Activated CD8-positive, alpha-beta memory T cell treated with anti-CD3 and anti-CD28 coated beads, Interleukin-2, amount 10 ng/mL, durations not matched to agents 7 days and 5 days (primary cell): ENCODE data around the gene TNNT3. TPM values are rescaled to one million over a fixed set of nuclear protein-coding genes. Genes with fewer than 3 reads are reported as not detected.
"Not testable (repeated sequence)": the region's sequence is repeated elsewhere in the genome, so short reads cannot be mapped to it uniquely, and the experiment has no call there.

Experiments used
- ATAC-seq: fragments of 150-1000 bp; cut with Tn5 transposase; one replicate; pipeline ENCODE4 v1.10.0; 2021; ENCODE audit warnings: moderate library complexity
- CTCF ChIA-PET: fragments of 350-600 bp; sonication (Branson Sonifier 250); formaldehyde crosslinking; loops from one replicate; lab custom pipeline; 2021; ENCODE audit warnings: antibody characterized with exemption; lab: Charles Lee
- DNase-seq: peaks from one replicate; pipeline ENCODE4 v3.0.0-alpha.2; 2020
- H3K27ac Mint-ChIP-seq: one replicate; pipeline ENCODE4 v1.8.0; 2021; ENCODE audit warnings: mild to moderate bottlenecking, mixed read lengths
- H3K27me3 Mint-ChIP-seq: one replicate; pipeline ENCODE4 v1.8.0; 2021; ENCODE audit warnings: mixed read lengths
- H3K36me3 Mint-ChIP-seq: one replicate; pipeline ENCODE4 v1.8.0; 2021; ENCODE audit warnings: mild to moderate bottlenecking, mixed read lengths
- H3K4me1 Mint-ChIP-seq: one replicate; pipeline ENCODE4 v1.8.0; 2021; ENCODE audit warnings: mixed read lengths
- H3K4me3 Mint-ChIP-seq: one replicate; pipeline ENCODE4 v1.8.0; 2021; ENCODE audit warnings: mild to moderate bottlenecking, moderate library complexity, mixed read lengths
- H3K9me3 Mint-ChIP-seq: one replicate; pipeline ENCODE4 v1.8.0; 2022; ENCODE audit warnings: low read depth, mixed read lengths
- total RNA-seq, 2 experiments: library from RNA; stranded (reverse); gene quantifications; one replicate each; pipeline ENCODE4 v1.2.3, GENCODE V29; 2021

TNNT3 gene
- 1 to 10 TPM; 1.1 to 7.6 TPM for total RNA-seq

DNA sequence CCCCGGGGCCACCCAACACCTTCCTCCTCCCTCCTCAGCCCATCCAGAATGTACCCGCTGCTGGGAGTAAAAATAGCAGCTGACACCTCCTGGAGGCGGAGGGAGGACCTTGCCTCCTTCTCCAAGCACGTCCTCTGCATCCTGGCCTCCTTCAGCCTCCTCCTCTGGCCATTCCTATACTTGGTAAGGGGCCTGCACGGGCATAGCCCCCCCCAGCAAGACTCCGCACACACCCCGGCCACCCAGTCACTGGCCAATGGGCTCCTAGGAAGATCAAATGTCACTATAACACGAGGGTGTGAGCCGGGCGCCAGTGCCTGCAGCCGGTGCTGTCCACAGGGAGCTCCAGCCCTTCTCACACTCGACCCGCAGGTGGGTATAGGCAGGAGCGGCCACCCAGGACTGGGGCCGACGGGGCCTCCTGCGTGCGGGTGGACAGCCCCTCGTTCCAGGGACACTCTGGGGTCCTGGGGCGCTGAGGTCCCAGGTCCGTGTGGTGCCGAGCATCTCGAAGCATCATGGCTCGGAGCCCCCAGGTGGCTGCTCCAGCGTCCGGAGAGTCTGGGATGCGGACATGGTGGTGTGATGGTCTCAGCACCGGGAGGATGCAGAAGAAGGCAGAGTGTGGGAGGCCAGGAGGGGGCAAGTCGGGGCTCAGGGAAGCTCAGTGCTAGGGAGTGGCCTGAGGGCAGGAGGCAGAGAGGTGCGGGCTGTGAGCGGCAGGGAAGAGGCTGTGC, at the start of gene TNNT3:
TNNT3 (plus strand) TSS at position 313 of the 737 bp plus-strand sequence. CDS start 3,172 bp downstream, outside the sequence.
- Mint-ChIP-seq H3K27me3 (no peaks in the 10 kb centered on the region), H3K36me3 (peaks cover 2% of the 10 kb centered on the region), H3K27ac (no peak within 1 kb of the TSS), H3K9me3 (peaks cover 3% of the 10 kb centered on the region), H3K4me3 (no peak within 1 kb of the TSS), H3K4me1 (peaks cover 12% of the 10 kb centered on the region)
- CTCF ChIA-PET: interaction anchor here (0.9 to 4.0 kb wide), 6 partner anchors 29 to 267 kb away, joined by 3 to 23 read pairs (median 7); partner anchors contain the start of genes PRR33 and TNNI2
- DNase-seq: peak; percentile 40
- ATAC-seq: no peak

DNA sequence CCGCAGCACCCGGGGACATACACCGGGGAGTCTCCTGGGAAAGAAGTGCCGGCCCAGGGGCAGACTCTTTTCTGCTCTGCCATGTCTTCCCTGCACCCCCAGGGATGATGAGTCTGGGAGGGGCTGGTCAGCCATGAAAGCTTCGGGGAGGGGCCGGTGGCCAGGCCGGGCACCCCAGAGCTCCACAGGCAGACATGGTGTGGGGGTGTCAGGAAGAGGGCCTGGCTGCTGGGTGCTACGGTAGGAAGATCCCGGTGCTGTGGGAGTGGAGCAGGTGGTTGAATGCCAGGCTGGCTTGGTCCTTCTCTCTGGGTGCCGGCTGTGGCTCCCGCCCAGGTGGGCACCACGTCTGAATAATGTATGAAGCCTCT, 49.2 kb upstream of the TNNT3 start:
- peaks cover 10% of the 10 kb centered on the region for H3K36me3 Mint-ChIP-seq
- no peaks in the 10 kb centered on the region for H3K9me3 Mint-ChIP-seq
- CTCF ChIA-PET: interaction anchor here (0.7 to 3.1 kb wide), 6 partner anchors 12 to 282 kb away, joined by 3 to 23 read pairs (median 4); partner anchors contain the start of gene LSP1
- peak overlapping the region; percentile 19 for H3K27ac Mint-ChIP-seq
- no peak for DNase-seq
- no peak overlapping the region for H3K4me3 Mint-ChIP-seq
- ATAC-seq: no peak
- H3K27me3 Mint-ChIP-seq: no peaks in the 10 kb centered on the region
- peaks cover 46% of the 10 kb centered on the region for H3K4me1 Mint-ChIP-seq

DNA sequence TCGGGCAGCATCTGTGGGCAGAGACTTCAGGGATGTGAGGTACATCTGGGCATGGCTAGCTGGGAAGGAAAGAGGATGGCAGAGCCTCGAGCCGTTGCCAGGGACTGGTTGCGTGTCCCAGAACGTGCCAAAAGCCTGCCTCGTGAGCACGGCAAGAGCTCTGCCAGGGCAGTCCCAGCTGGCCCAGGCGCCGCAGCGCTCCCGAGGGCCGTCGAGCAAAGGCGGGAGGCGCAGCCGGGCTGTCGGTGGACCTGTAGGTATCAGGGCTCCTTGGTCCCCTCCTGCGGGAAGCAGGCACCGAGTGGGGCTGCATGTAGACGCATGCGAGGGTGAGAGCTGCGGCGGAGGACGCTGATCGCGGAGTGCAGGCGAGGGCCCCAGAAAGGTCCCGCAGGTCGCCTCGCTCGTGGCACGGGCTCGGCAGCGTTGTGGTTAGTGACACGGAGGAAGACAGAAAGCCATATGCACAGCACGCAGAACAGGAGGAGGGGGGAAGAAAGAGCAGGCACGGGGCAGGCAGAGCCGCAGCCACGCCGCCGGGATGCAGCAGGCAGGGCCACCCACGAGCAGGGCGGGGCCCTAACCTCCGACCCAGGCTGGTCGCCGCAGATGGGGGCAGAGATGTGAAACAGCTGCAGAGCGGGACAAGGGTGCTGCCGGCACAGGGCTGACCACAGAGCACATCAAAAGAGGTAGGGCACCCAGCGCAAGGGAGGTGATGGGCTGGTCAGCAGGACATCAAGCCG, 48.6 kb upstream of the TNNT3 start:
- Mint-ChIP-seq H3K9me3 (no peaks in the 10 kb centered on the region), H3K27me3 (no peaks in the 10 kb centered on the region), H3K27ac (peak overlapping the region; percentile 76), H3K36me3 (peaks cover 7% of the 10 kb centered on the region), H3K4me1 (peaks cover 43% of the 10 kb centered on the region), H3K4me3 (peak overlapping the region; percentile 43)
- ATAC-seq (peak; percentile 68), DNase-seq (peak; percentile 71)
- CTCF ChIA-PET: interaction anchor here (0.7 to 3.1 kb wide), 6 partner anchors 11 to 281 kb away, joined by 3 to 23 read pairs (median 4); partner anchors contain the start of gene LSP1

DNA sequence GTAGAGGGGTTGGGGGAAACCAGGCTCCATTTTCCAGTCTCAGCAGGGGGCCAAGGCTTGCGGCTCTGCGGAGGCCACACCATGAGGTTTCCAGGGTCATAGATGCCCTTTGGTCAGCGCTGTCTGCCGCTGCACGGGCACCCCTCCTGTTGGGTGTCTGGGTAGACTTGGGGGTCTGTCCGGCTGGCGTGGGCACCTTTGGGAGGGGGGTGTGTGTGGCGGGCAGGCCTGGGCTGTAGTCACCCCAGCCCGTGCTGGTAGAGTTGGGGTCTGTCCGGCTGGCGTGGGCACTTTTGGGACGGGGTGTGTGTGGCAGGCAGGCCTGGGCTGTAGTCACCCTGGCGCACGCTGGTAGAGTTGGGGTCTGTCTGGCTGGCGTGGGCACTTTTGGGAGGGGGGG, 48.0 kb upstream of the TNNT3 start:
- Mint-ChIP-seq H3K27ac (no peak overlapping the region), H3K4me1 (peaks cover 43% of the 10 kb centered on the region), H3K27me3 (no peaks in the 10 kb centered on the region), H3K9me3 (no peaks in the 10 kb centered on the region), H3K36me3 (peaks cover 7% of the 10 kb centered on the region), H3K4me3 (no peak overlapping the region)
- no peak for ATAC-seq
- CTCF ChIA-PET: interaction anchor here (2.0 to 3.1 kb wide), 2 partner anchors 11 to 280 kb away, joined by 5 to 23 read pairs; no protein-coding TSS in a partner anchor
- no peak for DNase-seq

DNA sequence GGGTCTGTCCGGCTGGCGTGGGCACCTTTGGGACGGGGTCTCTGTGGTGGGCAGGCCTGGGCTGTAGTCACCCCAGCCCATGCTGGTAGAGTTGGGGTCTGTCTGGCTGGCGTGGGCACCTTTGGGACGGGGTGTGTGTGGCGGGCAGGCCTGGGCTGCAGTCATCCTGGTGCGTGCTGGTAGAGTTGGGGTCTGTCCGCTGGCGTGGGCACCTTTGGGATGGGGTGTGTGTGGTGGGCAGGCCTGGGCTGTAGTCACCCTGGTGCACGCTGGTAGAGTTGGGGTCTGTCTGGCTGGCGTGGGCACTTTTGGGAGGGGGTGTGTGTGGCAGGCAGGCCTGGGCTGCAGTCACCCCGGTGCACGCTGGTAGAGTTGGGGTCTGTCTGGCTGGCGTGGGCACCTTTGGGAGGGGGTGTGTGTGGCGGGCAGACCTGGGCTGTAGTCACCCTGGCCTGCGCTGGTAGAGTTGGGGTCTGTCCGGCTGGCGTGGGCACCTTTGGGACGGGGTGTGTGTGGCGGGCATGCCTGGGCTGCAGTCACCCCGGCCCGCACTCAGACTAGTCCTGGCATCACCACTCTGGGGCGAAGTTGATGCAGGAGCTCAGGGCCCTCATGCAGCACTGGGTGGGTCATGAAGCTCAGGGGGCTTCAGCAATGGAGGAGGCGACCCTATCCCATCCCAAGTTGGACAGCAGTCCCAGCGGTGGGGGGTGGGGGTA, 47.1 kb upstream of the TNNT3 start:
- ATAC-seq (no peak), DNase-seq (no peak)
- Mint-ChIP-seq H3K27me3 (no peaks in the 10 kb centered on the region), H3K27ac (no peak overlapping the region), H3K4me3 (no peak overlapping the region), H3K9me3 (no peaks in the 10 kb centered on the region), H3K36me3 (peaks cover 7% of the 10 kb centered on the region), H3K4me1 (peaks cover 43% of the 10 kb centered on the region)
- CTCF ChIA-PET: interaction anchor here (1.4 kb wide), 1 partner anchor 18 kb away, joined by 3 read pairs; no protein-coding TSS in a partner anchor

DNA sequence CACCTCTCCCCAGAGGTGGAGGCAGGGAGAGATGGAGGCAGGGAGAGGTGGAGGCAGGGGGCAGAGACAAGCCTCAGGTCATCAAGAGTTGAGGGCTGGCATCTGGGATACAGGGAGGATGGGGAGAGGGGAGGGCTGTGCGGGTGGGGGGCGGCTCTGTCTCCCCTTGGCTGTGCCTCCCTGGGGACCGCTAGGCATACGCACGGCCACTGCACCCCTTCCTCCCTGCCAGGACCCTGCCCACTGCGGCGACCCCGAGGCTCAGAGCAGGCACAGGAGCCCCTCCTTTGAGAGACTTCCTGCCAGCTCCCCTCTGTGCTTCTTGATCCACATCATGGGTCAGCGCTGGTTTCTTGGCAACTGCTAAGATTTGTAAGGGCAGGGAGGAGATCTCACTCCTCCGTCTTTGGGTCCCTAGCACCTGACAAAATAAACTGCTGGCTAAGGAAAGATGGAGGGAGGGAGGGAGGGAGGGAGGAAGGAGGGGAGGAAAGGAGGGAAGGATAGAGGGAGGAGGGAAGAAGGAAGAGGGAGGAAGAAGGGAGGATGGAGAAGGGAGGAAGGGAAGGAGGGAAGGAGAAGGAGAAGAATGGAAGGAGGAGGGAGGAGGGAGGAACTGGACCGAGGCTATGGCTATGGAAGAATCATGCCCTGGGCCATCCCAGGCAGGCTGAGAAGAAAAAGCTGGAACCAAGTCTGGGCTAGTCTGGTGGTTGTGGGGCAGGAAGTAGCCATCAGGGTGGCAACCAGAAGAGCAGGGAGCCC, 46.3 kb upstream of the TNNT3 start:
- Mint-ChIP-seq H3K27me3 (no peaks in the 10 kb centered on the region), H3K36me3 (peaks cover 7% of the 10 kb centered on the region), H3K4me3 (no peak overlapping the region), H3K27ac (no peak overlapping the region), H3K9me3 (no peaks in the 10 kb centered on the region), H3K4me1 (peaks cover 37% of the 10 kb centered on the region)
- CTCF ChIA-PET: interaction anchor here (1.4 kb wide), 1 partner anchor 19 kb away, joined by 3 read pairs; no protein-coding TSS in a partner anchor
- DNase-seq (no peak), ATAC-seq (no peak)

DNA sequence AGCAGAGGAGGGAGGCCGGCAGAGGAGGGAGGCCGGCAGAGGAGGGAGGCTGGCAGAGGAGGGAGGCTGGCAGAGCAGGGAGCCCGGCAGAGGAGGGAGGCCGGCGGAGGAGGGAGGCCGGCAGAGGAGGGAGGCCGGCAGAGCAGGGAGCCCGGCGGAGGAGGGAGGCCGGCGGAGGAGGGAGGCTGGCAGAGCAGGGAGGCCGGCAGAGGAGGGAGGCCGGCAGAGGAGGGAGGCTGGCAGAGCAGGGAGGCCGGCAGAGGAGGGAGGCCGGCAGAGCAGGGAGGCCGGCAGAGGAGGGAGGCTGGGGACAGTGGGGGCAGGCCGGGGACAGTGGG, 45.7 kb upstream of the TNNT3 start:
- H3K27me3 Mint-ChIP-seq, H3K36me3 Mint-ChIP-seq, H3K9me3 Mint-ChIP-seq, DNase-seq, H3K27ac Mint-ChIP-seq, ATAC-seq, H3K4me3 Mint-ChIP-seq, CTCF ChIA-PET: not testable (repeated sequence)
- H3K4me1 Mint-ChIP-seq: peaks cover 36% of the 10 kb centered on the region

DNA sequence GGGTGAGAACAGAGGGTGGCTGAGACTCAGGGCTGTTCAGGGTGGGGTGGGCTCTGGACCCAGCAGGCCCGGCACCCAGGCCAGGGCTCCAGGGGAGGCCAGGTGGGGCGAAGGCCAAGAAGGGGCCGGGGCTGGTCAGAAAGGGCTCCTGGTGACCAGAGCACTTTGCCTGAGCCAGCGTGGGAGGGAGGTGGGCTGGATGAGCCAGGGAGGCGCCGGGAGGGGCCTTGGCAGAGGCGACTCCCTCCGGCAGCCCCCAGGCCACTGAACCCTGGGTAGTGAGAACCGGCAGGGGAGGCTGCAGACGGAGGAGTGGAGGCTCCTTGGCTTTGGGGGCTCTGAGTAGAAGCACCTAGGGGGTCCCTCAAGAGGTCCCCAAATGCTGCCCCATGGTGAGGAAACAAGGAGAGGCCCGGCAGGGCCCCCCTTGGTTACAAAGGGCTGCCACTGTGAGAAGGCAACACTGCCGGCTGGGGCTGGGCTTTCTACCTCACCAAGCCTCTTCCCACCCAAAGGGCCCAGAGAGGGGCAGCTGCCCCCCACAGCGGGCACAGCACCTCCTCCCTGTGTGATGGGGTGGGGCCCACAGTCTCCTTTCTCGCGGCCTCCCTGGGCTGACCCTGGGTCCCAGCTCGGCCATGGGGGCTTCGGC, 44.9 kb upstream of the TNNT3 start:
- H3K9me3 Mint-ChIP-seq, H3K36me3 Mint-ChIP-seq, DNase-seq, H3K27ac Mint-ChIP-seq, H3K4me3 Mint-ChIP-seq, H3K27me3 Mint-ChIP-seq, ATAC-seq, CTCF ChIA-PET: not testable (repeated sequence)
- H3K4me1 Mint-ChIP-seq: peaks cover 29% of the 10 kb centered on the region

DNA sequence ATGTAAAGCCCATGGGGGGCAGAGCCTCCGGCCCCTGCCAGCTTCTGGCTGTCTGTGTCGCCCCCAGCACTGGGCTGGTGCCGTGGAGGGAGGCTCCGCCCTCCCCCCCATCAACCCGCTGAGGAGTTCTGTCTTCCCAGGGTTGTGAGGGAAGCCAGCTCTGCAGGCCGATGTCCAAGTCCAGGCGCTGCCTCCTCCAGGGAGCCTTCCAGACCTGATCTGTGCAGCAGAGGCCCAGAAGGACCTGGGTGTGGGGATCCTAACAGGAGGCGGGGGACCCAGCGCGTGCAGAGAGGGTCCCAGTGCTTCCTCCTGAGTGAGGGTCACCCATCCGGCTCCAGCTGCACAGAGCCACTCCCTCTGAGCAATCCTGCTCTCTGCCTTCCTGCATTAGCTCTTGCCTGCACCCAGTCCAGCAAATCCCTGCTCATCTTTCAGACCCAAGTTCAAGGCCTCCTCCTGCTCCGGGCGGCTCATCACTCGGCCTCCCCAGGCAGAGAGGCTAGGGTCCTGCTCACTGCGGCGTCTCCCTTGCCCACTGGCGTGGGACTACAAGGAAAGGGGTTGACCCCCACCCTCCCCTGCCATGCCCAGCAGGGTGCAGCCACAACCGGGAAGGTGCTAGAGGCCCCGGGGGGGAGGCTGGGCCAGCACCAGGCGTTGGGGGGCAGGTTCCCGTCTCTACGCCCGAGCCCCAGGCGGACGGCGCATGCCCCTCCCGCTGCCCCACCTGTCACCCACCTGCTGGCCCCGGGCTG, 44.2 kb upstream of the TNNT3 start:
- no peak overlapping the region for H3K4me3 Mint-ChIP-seq
- ATAC-seq: no peak

DNA sequence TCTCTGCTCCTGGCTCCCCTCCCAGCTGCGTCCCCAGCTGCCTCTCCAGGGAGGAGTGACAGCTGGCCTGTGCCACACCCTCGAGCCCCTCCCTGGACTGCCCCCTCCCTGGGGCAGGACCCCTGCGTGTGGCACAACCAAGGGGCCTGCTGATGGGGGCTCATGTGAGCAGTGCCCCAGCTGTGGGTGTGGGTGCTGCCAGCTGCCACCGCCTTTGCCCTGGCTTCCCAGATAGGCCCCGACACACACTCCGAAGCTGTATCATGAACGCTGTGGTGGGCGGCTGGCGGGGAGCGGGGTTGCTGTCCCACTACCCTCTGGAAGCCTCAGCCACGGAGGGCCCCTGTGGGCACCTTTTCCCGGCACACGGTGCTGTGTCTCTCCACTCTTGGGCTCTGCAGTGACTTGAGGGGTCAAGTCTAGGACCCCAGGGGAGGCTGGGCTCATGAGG, 43.6 kb upstream of the TNNT3 start:
- not testable (repeated sequence) for DNase-seq, H3K4me3 Mint-ChIP-seq, ATAC-seq, H3K27me3 Mint-ChIP-seq, H3K9me3 Mint-ChIP-seq, H3K27ac Mint-ChIP-seq, H3K36me3 Mint-ChIP-seq
- H3K4me1 Mint-ChIP-seq: peaks cover 17% of the 10 kb centered on the region
- CTCF ChIA-PET: interaction anchor here (1.0 to 2.2 kb wide), 6 partner anchors 13 to 182 kb away, joined by 3 to 10 read pairs (median 6); partner anchors contain the start of gene LSP1

More for the DNA sequence above, 44.2 kb upstream of the TNNT3 start:
- Mint-ChIP-seq H3K27me3 (no peaks in the 10 kb centered on the region), H3K9me3 (no peaks in the 10 kb centered on the region), H3K27ac (no peak overlapping the region), H3K36me3 (peaks cover 3% of the 10 kb centered on the region), H3K4me1 (peaks cover 21% of the 10 kb centered on the region)
- DNase-seq: no peak
- CTCF ChIA-PET: no interaction called here

DNA sequence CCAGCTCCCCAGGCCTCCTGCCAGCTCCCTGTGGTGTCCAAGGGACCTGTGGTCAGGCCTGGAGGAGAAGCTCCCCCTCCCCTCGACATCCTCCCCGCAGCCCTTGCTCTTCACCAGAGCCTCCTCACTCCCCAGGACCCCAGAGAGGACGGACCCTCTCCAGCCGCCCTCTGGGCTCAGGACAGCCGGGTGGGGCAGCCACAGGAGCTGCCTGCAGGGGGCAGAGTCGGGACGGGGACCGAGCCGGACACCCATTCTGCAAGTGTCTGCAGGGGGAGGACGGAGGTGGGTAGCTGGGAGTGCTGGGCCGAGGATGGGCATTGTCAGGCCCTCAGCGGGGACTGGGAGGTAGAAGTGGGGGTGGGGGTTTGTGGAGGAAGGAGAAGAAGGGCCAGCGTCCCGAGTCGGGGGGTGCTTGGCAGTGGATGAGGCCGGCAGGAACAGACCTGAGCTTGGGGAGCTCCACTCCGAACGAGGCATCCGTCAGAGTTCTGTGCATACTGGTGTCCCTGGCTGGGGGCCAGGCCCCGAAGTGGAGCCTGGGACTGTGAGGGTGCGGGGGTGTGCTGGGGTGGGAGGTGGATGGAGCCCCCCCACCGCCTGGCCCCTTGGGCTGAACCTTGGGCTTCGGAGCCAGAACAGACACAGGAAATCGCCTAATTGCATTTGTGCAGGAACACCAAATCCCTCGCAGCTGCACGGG, 43.0 kb upstream of the TNNT3 start:
- no peaks in the 10 kb centered on the region for H3K9me3 Mint-ChIP-seq
- CTCF ChIA-PET: interaction anchor here (0.9 to 2.2 kb wide), 7 partner anchors 12 to 183 kb away, joined by 3 to 10 read pairs (median 5); partner anchors contain the start of genes LSP1 and MRPL23
- no peak overlapping the region for H3K4me3 Mint-ChIP-seq
- H3K36me3 Mint-ChIP-seq: no peaks in the 10 kb centered on the region
- no peaks in the 10 kb centered on the region for H3K27me3 Mint-ChIP-seq
- ATAC-seq (no peak), DNase-seq (no peak)
- no peak overlapping the region for H3K27ac Mint-ChIP-seq
- peaks cover 15% of the 10 kb centered on the region for H3K4me1 Mint-ChIP-seq
